ENCODE results near the gene SETD7.
"Not testable (repeated sequence)": the region's sequence is repeated elsewhere in the genome, so short reads cannot be mapped to it uniquely, and the experiment has no call there.

The SETD7 gene

DNA sequence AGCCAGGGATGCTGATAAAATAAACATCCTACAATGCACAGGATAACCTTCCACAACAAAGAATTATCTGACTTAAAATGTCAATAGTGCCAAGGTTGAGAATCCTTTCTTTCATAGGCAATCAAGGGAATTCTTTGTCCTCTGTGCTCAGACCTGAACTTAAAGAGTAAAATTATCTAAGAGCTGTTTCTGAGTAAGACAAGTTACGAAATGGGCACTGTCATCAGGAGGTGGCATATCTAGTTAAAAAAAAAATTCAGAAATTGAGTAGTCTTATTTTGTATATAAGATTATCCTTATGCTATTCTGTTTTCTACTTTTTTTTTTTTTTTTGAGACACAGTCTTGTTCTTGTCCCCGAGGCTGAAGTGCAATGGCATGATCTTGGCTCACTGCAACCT, 105.4 kb downstream of the SETD7 start:
- ChIA-PET POLR2A (no interaction called here), CTCF (interaction anchor here (1.9 kb wide), 1 partner anchor 34 kb away, joined by 5 read pairs; no protein-coding TSS in a partner anchor)
- no peak for DNase-seq
- no peaks in the 10 kb centered on the region for H3K9me3 ChIP-seq (ENCODE audit: control extremely low read depth in 1 of 5, control insufficient read depth in 4 of 5, insufficient read depth in 2 of 5, low read depth in 1 of 5, low read length in 4 of 5)
- 100% methylated on average over 1 of the region's 2 CpGs for WGBS (ENCODE audit: insufficient coverage)
- H3K4me3 ChIP-seq (ENCODE audit: control insufficient read depth in 1 of 7, extremely low read depth in 1 of 7, insufficient read depth in 4 of 7, low read depth in 2 of 7, low read length in 6 of 7): no peak overlapping the region
- H3K4me1 ChIP-seq (ENCODE audit: control extremely low read depth in 1 of 4, control insufficient read depth in 4 of 4, insufficient read depth in 4 of 4, low read length in 3 of 4): peaks cover 12 to 30% (median 21%) of the 10 kb centered on the region in 4 experiments
- H3K36me3 ChIP-seq (ENCODE audit: control insufficient read depth in 4 of 4, insufficient read depth in 4 of 4, low read length in 3 of 4): peaks cover 0 to 3% (median 0%) of the 10 kb centered on the region in 4 experiments
- H3K27ac ChIP-seq (ENCODE audit: insufficient read depth in 1 of 2, low read depth in 1 of 2, low read length in 2 of 2, poor library complexity in 1 of 2, severe bottlenecking in 2 of 2): no peak overlapping the region
- no peaks in the 10 kb centered on the region for H3K27me3 ChIP-seq (replicated peaks in 2 of 5; ENCODE audit: control insufficient read depth in 4 of 5, insufficient read depth in 5 of 5, low read length in 4 of 5)

DNA sequence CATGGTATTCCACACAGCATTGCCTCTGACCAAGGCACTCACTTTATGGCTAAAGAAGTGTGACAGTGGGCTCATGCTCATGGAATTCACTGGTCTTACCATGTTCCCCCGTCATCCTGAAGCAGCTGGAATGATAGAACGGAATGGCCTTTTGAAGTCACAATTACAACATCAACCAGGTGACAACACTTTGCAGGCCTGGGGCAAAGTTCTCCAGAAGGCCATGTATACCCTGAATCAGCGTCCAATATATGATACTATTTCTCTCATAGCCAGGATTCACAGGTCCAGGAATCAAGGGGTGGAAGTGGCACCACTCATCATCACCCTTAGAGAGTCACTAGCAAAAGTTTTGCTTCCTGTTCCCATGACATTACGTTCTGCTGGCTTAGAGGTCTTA, 108.9 kb downstream of the SETD7 start:
- H3K27me3 ChIP-seq (replicated peaks in 2 of 5; ENCODE audit: control insufficient read depth in 4 of 5, insufficient read depth in 5 of 5, low read length in 4 of 5); H3K4me1 ChIP-seq (ENCODE audit: control extremely low read depth in 1 of 4, control insufficient read depth in 4 of 4, insufficient read depth in 4 of 4, low read length in 3 of 4); POLR2A ChIA-PET; H3K4me3 ChIP-seq (ENCODE audit: control insufficient read depth in 1 of 7, extremely low read depth in 1 of 7, insufficient read depth in 4 of 7, low read depth in 2 of 7, low read length in 6 of 7); H3K27ac ChIP-seq (ENCODE audit: insufficient read depth in 1 of 2, low read depth in 1 of 2, low read length in 2 of 2, poor library complexity in 1 of 2, severe bottlenecking in 2 of 2); H3K9me3 ChIP-seq (ENCODE audit: control extremely low read depth in 1 of 5, control insufficient read depth in 4 of 5, insufficient read depth in 2 of 5, low read depth in 1 of 5, low read length in 4 of 5); DNase-seq; H3K36me3 ChIP-seq (ENCODE audit: control insufficient read depth in 4 of 4, insufficient read depth in 4 of 4, low read length in 3 of 4): not testable (repeated sequence)
- WGBS (ENCODE audit: insufficient coverage): 100% methylated on average over 3 of the region's 4 CpGs
- CTCF ChIA-PET: interaction anchor here (1.6 kb wide), 1 partner anchor 10 kb away, joined by 3 read pairs; no protein-coding TSS in a partner anchor

Data from common myeloid progenitor, CD34-positive (primary cell).